NT2/D1 (cell line): ENCODE measurements around the gene NUBP1.

Source experiments
- DNase-seq: peaks from one replicate; pipeline ENCODE4 v3.0.0-alpha.2; 2011; ENCODE audit warnings: low read depth, low spot score
- H3K27me3 ChIP-seq: 2 replicates; pipeline ENCODE4 v1.6.0; 2011; ENCODE audit warnings: mild to moderate bottlenecking; ENCODE audit not compliant: insufficient read length, insufficient read depth
- H3K36me3 ChIP-seq: 2 replicates; pipeline ENCODE4 v1.6.1; 2011; ENCODE audit warnings: mild to moderate bottlenecking, low read length, mixed read lengths; ENCODE audit not compliant: insufficient read depth, insufficient read length
- H3K4me1 ChIP-seq: 2 replicates; pipeline ENCODE4 v1.5.1; 2011; ENCODE audit not compliant: insufficient read depth, insufficient read length
- H3K4me3 ChIP-seq: 2 replicates; pipeline ENCODE4 v1.5.1; 2011; ENCODE audit warnings: low read depth; ENCODE audit not compliant: insufficient read length
- H3K9ac ChIP-seq: 2 replicates; pipeline ENCODE4 v1.6.0; 2011; ENCODE audit warnings: low read depth; ENCODE audit not compliant: insufficient read length
- H3K9me3 ChIP-seq: 2 replicates; pipeline ENCODE4 v1.5.1; 2011; ENCODE audit warnings: mild to moderate bottlenecking, low read length; ENCODE audit not compliant: insufficient read depth
- SUZ12 ChIP-seq: IDR thresholded peaks from 2 replicates; pipeline ENCODE4 v1.6.1; 2011; ENCODE audit not compliant: insufficient read length, insufficient read depth; ENCODE audit errors: extremely low read depth
- YY1 ChIP-seq: IDR thresholded peaks from 2 replicates; pipeline ENCODE4 v1.6.1; 2011; ENCODE audit not compliant: insufficient read length, insufficient read depth
- ZNF274 ChIP-seq: IDR thresholded peaks from 2 replicates; pipeline ENCODE4 v1.6.1; 2011; ENCODE audit warnings: mild to moderate bottlenecking, low read depth, low read length

NUBP1 gene

GRCh38 chr16:10741844-10742243 is 1.8 kb upstream of the NUBP1 start:
- TF ChIP-seq YY1 (no peak), SUZ12 (no peak), ZNF274 (no peak)
- DNase-seq = no peak
- peaks cover 2% of the 10 kb centered on the region for H3K4me1 ChIP-seq
- no peaks in the 10 kb centered on the region for H3K9me3 ChIP-seq
- no peak overlapping the region for H3K9ac ChIP-seq
- H3K36me3 ChIP-seq = peaks cover 13% of the 10 kb centered on the region
- no peak overlapping the region for H3K4me3 ChIP-seq
- H3K27me3 ChIP-seq = no peaks in the 10 kb centered on the region

GRCh38 chr16:10743227-10743609 is 424 bp upstream of the NUBP1 start:
- no peak for DNase-seq
- H3K9ac ChIP-seq = peak overlapping the region; percentile 97
- H3K4me1 ChIP-seq = peaks cover 1% of the 10 kb centered on the region
- TF ChIP-seq YY1 = no peak
- TF ChIP-seq ZNF274 = no peak
- no peak for TF ChIP-seq SUZ12
- H3K9me3 ChIP-seq = no peaks in the 10 kb centered on the region
- peaks cover 24% of the 10 kb centered on the region for H3K36me3 ChIP-seq
- H3K27me3 ChIP-seq = no peaks in the 10 kb centered on the region
- H3K4me3 ChIP-seq = peak overlapping the region; percentile 86

GRCh38 chr16:10744370-10745030 is 858 bp downstream of the NUBP1 start:
- Histone ChIP-seq H3K4me1 (no peaks in the 10 kb centered on the region), H3K36me3 (peaks cover 34% of the 10 kb centered on the region), H3K27me3 (no peaks in the 10 kb centered on the region), H3K9me3 (no peaks in the 10 kb centered on the region), H3K9ac (peak overlapping the region; percentile 76), H3K4me3 (peak overlapping the region; percentile 44)
- DNase-seq = peak; percentile 5
- TF ChIP-seq ZNF274 (no peak), SUZ12 (no peak), YY1 (no peak)

- no peaks in the 10 kb centered on the region for H3K27me3 ChIP-seq
- no peak overlapping the region for H3K4me3 ChIP-seq
- peaks cover 41% of the 10 kb centered on the region for H3K36me3 ChIP-seq
- no peaks in the 10 kb centered on the region for H3K9me3 ChIP-seq
- no peaks in the 10 kb centered on the region for H3K4me1 ChIP-seq
- TF ChIP-seq ZNF274 (no peak), SUZ12 (no peak), YY1 (no peak)
- no peak for DNase-seq
- H3K9ac ChIP-seq = no peak overlapping the region
These were observed 2.2 kb downstream of the NUBP1 start for GRCh38 chr16:10745841-10746240.

- Histone ChIP-seq H3K27me3 (no peaks in the 10 kb centered on the region), H3K4me1 (no peaks in the 10 kb centered on the region), H3K9ac (no peak overlapping the region), H3K9me3 (no peaks in the 10 kb centered on the region), H3K4me3 (no peak overlapping the region), H3K36me3 (peaks cover 68% of the 10 kb centered on the region)
- no peak for TF ChIP-seq SUZ12
- TF ChIP-seq YY1 = no peak
- TF ChIP-seq ZNF274 = no peak
- no peak for DNase-seq
These were observed 7.2 kb downstream of the NUBP1 start for GRCh38 chr16:10750793-10751192.

GRCh38 chr16:10751291-10751697 is 7.7 kb downstream of the NUBP1 start:
- H3K9ac ChIP-seq = no peak overlapping the region
- peaks cover 68% of the 10 kb centered on the region for H3K36me3 ChIP-seq
- TF ChIP-seq YY1 = no peak
- TF ChIP-seq ZNF274 = no peak
- TF ChIP-seq SUZ12 = no peak
- no peaks in the 10 kb centered on the region for H3K27me3 ChIP-seq
- H3K9me3 ChIP-seq = no peaks in the 10 kb centered on the region
- no peaks in the 10 kb centered on the region for H3K4me1 ChIP-seq
- no peak overlapping the region for H3K4me3 ChIP-seq
- no peak for DNase-seq

- H3K4me3 ChIP-seq = no peak overlapping the region
- no peak for TF ChIP-seq ZNF274
- TF ChIP-seq YY1 = no peak
- no peaks in the 10 kb centered on the region for H3K4me1 ChIP-seq
- peaks cover 72% of the 10 kb centered on the region for H3K36me3 ChIP-seq
- no peaks in the 10 kb centered on the region for H3K9me3 ChIP-seq
- no peak for DNase-seq
- H3K9ac ChIP-seq = no peak overlapping the region
- no peaks in the 10 kb centered on the region for H3K27me3 ChIP-seq
These were observed 9.3 kb downstream of the NUBP1 start for GRCh38 chr16:10752843-10753523.
